K562 (cell line): Measurements from ENCODE around the gene MOSPD3. TPM values are rescaled to one million over a fixed set of nuclear protein-coding genes. Genes with fewer than 3 reads are reported as not detected.
A peak's percentile ranks its signal among the peaks of the same experiment; 100 is the strongest.

Experiments
- FOXM1 ChIP-seq, 2 experiments: fragments of 450-650 bp in 1 of 2; sonication (generic) in 1 of 2; formaldehyde crosslinking in 1 of 2; IDR thresholded peaks; 2 replicates each; pipeline versions ENCODE4 v1.6.1 to v1.9.0; 2017 to 2022; ENCODE audit warnings: low read depth in 2 of 2, mild to moderate bottlenecking in 2 of 2, missing genetic modification reagents in 1 of 2, moderate library complexity in 1 of 2
- GMEB1 ChIP-seq: fragments of 250-450 bp; sonication (Bioruptor Pico); IDR thresholded peaks from 2 replicates; pipeline ENCODE4 v1.4.0; 2020; ENCODE audit warnings: mild to moderate bottlenecking
- KLF16 ChIP-seq: IDR thresholded peaks from 2 replicates; pipeline ENCODE4 v1.6.1; 2016; ENCODE audit warnings: antibody characterized with exemption
- MAFK ChIP-seq: IDR thresholded peaks from 2 replicates; pipeline ENCODE4 v1.6.1; 2011; ENCODE audit warnings: low read length, improper control_type of control experiment
- MCM5 ChIP-seq: fragments of 450-650 bp; IDR thresholded peaks from 2 replicates; pipeline ENCODE4 v1.6.1; 2016; ENCODE audit warnings: low read depth
- NFYB ChIP-seq: IDR thresholded peaks from 2 replicates; pipeline ENCODE4 v1.6.1; 2011; ENCODE audit warnings: mild to moderate bottlenecking, moderate library complexity; ENCODE audit not compliant: insufficient read length; ENCODE audit errors: extremely low read depth
- NUFIP1 ChIP-seq: fragments of 450-650 bp; IDR thresholded peaks from 2 replicates; pipeline ENCODE4 v1.6.1; 2018; ENCODE audit not compliant: partially characterized antibody
- SIN3A ChIP-seq, 2 experiments: fragments of 150-350 bp in 1 of 2; IDR thresholded peaks; 2 replicates each; pipeline ENCODE4 v1.6.1; 2011 to 2016; ENCODE audit warnings: borderline replicate concordance in 2 of 2, low read depth in 2 of 2, low read length in 2 of 2, mild to moderate bottlenecking in 2 of 2, moderate library complexity in 2 of 2; ENCODE audit not compliant: control insufficient read depth in 1 of 2
- TEAD1 ChIP-seq, 2 experiments: fragments of 450-650 bp in 1 of 2; sonication (generic) in 1 of 2; formaldehyde crosslinking; IDR thresholded peaks; 2 replicates each; pipeline versions ENCODE4 v1.4.0 to v1.8.0; 2020 to 2022; ENCODE audit warnings: mild to moderate bottlenecking in 2 of 2, missing genetic modification reagents in 1 of 2
- TFE3 ChIP-seq: fragments of 450-650 bp; formaldehyde crosslinking; IDR thresholded peaks from 2 replicates; pipeline ENCODE4 v1.4.0; 2020; ENCODE audit warnings: mild to moderate bottlenecking, mixed read lengths
- ZNF778 ChIP-seq: fragments of 450-650 bp; formaldehyde crosslinking; IDR thresholded peaks from 2 replicates; pipeline ENCODE4 v1.4.0; 2020; ENCODE audit warnings: mild to moderate bottlenecking, moderate library complexity
- polyA plus RNA-seq, 8 experiments: library from polyadenylated mRNA; depleted of rRNA in 4 of 8; stranded (reverse) in 5 of 8; unstranded in 3 of 8; fragments of >200 nt; fragmentation: Nextera tagmentation in 2 of 8; fragmentation: Illumina TruSeq in 1 of 8; extraction: Ambion mirVana in 2 of 8; extraction: Trizol in 1 of 8; gene quantifications; 2 replicates each; pipeline versions ENCODE4 v1.2.1 to v1.2.3, GENCODE V29; 2011 to 2014; ENCODE audit warnings: inconsistent platforms in 1 of 8, missing spikeins in 1 of 8
- total RNA-seq, 7 experiments: library from RNA; depleted of rRNA in 6 of 7; stranded (reverse); fragments of >200 nt in 6 of 7; fragmentation: Illumina TruSeq in 2 of 7; extraction: Trizol in 2 of 7; gene quantifications; 2 replicates each; pipeline versions ENCODE4 v1.2.1 to v1.2.3, GENCODE V29; 2011 to 2021; ENCODE audit warnings: low replicate concordance in 1 of 7
- TF ChIP-seq, protein P1 (sequence below), 2 experiments: fragments of 450-650 bp; IDR thresholded peaks; 2 replicates each; pipeline ENCODE4 v1.6.1; 2018; ENCODE audit warnings: mild to moderate bottlenecking in 2 of 2, low read depth in 1 of 2; ENCODE audit not compliant: partially characterized antibody in 2 of 2
- TF ChIP-seq, protein P2 (sequence below): fragments of 250-450 bp; sonication (Bioruptor Pico); IDR thresholded peaks from 2 replicates; pipeline ENCODE4 v1.5.0; 2020; ENCODE audit warnings: mild to moderate bottlenecking
- TF ChIP-seq, protein P3 (sequence below): sonication (generic); formaldehyde crosslinking; IDR thresholded peaks from 2 replicates; pipeline ENCODE4 v1.8.1; 2023; ENCODE audit warnings: mild to moderate bottlenecking, missing genetic modification reagents

Gene MOSPD3
- total and polyA plus RNA-seq, 9 of the 15 experiments (the other 6 are each of a cell fraction or from before 2014, with no cell fraction given), result 1.4 to 32.1 (median 7.3) TPM

- TF ChIP-seq GMEB1 (CRISPR knock-in tag), result no peak
- TF ChIP-seq ZNF778, result no peak
- TF ChIP-seq SIN3A (IDR thresholded peaks at IDR 0.05; ENCODE audit: borderline replicate concordance in 2 of 2, control insufficient read depth in 1 of 2, low read depth in 2 of 2, low read length in 2 of 2), result peak in 1 of 2 experiments; percentile 18; a peak in 3 of 4 replicates
- no peak; the same call in 1 of the 2 replicates for TF ChIP-seq MAFK
- TF ChIP-seq FOXM1 (IDR thresholded peaks at IDR 0.05; ENCODE audit: low read depth), result no peak
- 0 out of 2 replicates have a peak, but pooled peaks have one; percentile 41 for TF ChIP-seq FOXM1 (CRISPR knock-in tag; IDR thresholded peaks at IDR 0.05; ENCODE audit: low read depth)
- no peak for TF ChIP-seq NUFIP1
- TF ChIP-seq, protein P1, sequence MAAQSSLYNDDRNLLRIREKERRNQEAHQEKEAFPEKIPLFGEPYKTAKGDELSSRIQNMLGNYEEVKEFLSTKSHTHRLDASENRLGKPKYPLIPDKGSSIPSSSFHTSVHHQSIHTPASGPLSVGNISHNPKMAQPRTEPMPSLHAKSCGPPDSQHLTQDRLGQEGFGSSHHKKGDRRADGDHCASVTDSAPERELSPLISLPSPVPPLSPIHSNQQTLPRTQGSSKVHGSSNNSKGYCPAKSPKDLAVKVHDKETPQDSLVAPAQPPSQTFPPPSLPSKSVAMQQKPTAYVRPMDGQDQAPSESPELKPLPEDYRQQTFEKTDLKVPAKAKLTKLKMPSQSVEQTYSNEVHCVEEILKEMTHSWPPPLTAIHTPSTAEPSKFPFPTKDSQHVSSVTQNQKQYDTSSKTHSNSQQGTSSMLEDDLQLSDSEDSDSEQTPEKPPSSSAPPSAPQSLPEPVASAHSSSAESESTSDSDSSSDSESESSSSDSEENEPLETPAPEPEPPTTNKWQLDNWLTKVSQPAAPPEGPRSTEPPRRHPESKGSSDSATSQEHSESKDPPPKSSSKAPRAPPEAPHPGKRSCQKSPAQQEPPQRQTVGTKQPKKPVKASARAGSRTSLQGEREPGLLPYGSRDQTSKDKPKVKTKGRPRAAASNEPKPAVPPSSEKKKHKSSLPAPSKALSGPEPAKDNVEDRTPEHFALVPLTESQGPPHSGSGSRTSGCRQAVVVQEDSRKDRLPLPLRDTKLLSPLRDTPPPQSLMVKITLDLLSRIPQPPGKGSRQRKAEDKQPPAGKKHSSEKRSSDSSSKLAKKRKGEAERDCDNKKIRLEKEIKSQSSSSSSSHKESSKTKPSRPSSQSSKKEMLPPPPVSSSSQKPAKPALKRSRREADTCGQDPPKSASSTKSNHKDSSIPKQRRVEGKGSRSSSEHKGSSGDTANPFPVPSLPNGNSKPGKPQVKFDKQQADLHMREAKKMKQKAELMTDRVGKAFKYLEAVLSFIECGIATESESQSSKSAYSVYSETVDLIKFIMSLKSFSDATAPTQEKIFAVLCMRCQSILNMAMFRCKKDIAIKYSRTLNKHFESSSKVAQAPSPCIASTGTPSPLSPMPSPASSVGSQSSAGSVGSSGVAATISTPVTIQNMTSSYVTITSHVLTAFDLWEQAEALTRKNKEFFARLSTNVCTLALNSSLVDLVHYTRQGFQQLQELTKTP (IDR thresholded peaks at IDR 0.05; ENCODE audit: low read depth in 1 of 2, partially characterized antibody in 2 of 2), result no peak
- TF ChIP-seq, protein P2, sequence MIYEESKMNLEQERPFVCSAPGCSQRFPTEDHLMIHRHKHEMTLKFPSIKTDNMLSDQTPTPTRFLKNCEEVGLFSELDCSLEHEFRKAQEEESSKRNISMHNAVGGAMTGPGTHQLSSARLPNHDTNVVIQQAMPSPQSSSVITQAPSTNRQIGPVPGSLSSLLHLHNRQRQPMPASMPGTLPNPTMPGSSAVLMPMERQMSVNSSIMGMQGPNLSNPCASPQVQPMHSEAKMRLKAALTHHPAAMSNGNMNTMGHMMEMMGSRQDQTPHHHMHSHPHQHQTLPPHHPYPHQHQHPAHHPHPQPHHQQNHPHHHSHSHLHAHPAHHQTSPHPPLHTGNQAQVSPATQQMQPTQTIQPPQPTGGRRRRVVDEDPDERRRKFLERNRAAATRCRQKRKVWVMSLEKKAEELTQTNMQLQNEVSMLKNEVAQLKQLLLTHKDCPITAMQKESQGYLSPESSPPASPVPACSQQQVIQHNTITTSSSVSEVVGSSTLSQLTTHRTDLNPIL (CRISPR knock-in tag), result no peak
- TF ChIP-seq NFYB, result no peak
- no peak for TF ChIP-seq KLF16
- TF ChIP-seq MCM5, result no peak
- 0 out of 4 replicates have a peak, but pooled peaks of 1 of the 2 experiments have one; percentile 36 for TF ChIP-seq TEAD1 (CRISPR knock-in tag; IDR thresholded peaks at IDR 0.05)
- TF ChIP-seq TFE3 (CRISPR knock-in tag), result no peak
- TF ChIP-seq, protein P3, sequence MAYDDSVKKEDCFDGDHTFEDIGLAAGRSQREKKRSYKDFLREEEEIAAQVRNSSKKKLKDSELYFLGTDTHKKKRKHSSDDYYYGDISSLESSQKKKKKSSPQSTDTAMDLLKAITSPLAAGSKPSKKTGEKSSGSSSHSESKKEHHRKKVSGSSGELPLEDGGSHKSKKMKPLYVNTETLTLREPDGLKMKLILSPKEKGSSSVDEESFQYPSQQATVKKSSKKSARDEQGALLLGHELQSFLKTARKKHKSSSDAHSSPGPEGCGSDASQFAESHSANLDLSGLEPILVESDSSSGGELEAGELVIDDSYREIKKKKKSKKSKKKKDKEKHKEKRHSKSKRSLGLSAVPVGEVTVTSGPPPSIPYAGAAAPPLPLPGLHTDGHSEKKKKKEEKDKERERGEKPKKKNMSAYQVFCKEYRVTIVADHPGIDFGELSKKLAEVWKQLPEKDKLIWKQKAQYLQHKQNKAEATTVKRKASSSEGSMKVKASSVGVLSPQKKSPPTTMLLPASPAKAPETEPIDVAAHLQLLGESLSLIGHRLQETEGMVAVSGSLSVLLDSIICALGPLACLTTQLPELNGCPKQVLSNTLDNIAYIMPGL (CRISPR knock-in tag), result no peak
These were observed 27.4 kb upstream of the MOSPD3 start (continued) for GRCh38 chr7:100584683-100585510.
